C4-2B (cell line): ENCODE measurements around the gene FBXW10B.
"Not testable (repeated sequence)": the region's sequence is repeated elsewhere in the genome, so short reads cannot be mapped to it uniquely, and the experiment has no call there.

ENCODE experiments used
- H3K27ac ChIP-seq: fragments of 450-650 bp; 2 replicates; pipeline ENCODE4 v1.5.1; 2017
- ZFX ChIP-seq: fragments of 450-650 bp; IDR thresholded peaks from 2 replicates; pipeline ENCODE4 v1.6.1; 2017
- TF ChIP-seq, protein P1 (sequence below): fragments of 450-650 bp; conservative IDR thresholded peaks from 2 replicates; pipeline ENCODE4 v1.5.1; 2017; ENCODE audit warnings: mild to moderate bottlenecking

The FBXW10B gene, protein sequence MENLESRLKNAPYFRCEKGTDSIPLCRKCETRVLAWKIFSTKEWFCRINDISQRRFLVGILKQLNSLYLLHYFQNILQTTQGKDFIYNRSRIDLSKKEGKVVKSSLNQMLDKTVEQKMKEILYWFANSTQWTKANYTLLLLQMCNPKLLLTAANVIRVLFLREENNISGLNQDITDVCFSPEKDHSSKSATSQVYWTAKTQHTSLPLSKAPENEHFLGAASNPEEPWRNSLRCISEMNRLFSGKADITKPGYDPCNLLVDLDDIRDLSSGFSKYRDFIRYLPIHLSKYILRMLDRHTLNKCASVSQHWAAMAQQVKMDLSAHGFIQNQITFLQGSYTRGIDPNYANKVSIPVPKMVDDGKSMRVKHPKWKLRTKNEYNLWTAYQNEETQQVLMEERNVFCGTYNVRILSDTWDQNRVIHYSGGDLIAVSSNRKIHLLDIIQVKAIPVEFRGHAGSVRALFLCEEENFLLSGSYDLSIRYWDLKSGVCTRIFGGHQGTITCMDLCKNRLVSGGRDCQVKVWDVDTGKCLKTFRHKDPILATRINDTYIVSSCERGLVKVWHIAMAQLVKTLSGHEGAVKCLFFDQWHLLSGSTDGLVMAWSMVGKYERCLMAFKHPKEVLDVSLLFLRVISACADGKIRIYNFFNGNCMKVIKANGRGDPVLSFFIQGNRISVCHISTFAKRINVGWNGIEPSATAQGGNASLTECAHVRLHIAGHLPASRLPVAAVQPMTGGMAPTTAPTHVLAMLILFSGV

DNA sequence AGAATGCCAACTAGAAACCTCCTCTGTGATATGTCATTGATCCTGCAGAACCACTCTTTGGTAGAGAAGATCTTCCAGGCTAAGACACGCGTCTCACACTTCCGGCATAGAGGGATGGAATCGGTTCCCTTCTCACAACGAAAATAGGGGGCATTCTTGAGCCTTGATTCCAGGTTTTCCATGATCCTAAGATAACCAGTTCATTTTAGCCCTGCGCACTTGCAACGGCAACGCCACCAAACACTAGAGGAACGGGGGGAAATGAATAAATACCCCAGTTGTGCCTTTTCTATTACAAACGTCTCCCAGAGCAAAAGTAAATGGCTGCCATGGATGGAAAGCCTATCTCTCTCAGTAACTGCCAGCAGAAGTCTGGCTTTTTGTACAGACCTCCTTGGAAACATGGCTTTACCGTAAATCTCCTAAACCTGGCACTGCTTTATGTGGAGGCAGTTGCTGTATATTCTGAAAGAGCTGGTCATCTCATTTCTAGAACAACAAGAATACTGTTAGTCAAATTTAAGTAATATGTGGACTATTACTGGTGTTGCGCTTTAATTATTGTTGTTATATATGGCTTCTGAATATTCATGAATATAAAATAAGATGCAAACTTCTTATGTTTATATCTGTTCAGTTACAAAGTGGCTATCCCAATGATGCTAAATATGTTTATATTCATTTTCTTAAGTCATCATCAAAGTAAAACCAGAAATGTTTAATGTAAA, at the start of gene FBXW10B:
Gene FBXW10B, minus strand, starts transcription at position 374 of the 728 bp plus-strand sequence. Its CDS starts 192 bp downstream, at position 182.
- H3K27ac ChIP-seq: not testable (repeated sequence)

DNA sequence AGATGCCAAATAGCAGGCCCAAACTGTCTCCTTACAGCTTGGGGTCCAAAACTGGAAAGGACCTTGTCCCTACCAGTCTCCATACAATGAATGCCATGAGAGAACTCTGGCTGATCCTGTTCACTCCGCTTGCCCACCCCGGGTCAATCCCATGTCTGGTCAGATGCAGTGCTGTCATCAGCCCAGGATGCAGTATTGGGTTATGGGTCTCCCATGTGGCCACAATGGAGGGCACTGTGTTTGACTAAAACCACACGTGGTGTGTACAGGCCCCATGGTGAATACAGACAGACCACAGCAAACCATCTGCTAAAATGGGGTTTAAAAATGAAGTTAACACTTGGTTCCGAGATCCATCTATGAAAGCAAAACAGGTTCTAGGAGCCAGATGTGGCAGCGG, 44.2 kb upstream of the FBXW10B start:
- TF ChIP-seq ZFX: no peak
- H3K27ac ChIP-seq: no peak overlapping the region

GRCh38 chr17:15663176-15663575, 43.7 kb upstream of the FBXW10B start:
- H3K27ac ChIP-seq: no peak overlapping the region
- TF ChIP-seq ZFX: no peak
- TF ChIP-seq, protein P1, sequence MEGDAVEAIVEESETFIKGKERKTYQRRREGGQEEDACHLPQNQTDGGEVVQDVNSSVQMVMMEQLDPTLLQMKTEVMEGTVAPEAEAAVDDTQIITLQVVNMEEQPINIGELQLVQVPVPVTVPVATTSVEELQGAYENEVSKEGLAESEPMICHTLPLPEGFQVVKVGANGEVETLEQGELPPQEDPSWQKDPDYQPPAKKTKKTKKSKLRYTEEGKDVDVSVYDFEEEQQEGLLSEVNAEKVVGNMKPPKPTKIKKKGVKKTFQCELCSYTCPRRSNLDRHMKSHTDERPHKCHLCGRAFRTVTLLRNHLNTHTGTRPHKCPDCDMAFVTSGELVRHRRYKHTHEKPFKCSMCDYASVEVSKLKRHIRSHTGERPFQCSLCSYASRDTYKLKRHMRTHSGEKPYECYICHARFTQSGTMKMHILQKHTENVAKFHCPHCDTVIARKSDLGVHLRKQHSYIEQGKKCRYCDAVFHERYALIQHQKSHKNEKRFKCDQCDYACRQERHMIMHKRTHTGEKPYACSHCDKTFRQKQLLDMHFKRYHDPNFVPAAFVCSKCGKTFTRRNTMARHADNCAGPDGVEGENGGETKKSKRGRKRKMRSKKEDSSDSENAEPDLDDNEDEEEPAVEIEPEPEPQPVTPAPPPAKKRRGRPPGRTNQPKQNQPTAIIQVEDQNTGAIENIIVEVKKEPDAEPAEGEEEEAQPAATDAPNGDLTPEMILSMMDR: no peak

- TF ChIP-seq ZFX: no peak
- TF ChIP-seq, protein P1: no peak
- no peak overlapping the region for H3K27ac ChIP-seq
Measured at GRCh38 chr17:15662681-15663080, 43.2 kb upstream of the FBXW10B start.

DNA sequence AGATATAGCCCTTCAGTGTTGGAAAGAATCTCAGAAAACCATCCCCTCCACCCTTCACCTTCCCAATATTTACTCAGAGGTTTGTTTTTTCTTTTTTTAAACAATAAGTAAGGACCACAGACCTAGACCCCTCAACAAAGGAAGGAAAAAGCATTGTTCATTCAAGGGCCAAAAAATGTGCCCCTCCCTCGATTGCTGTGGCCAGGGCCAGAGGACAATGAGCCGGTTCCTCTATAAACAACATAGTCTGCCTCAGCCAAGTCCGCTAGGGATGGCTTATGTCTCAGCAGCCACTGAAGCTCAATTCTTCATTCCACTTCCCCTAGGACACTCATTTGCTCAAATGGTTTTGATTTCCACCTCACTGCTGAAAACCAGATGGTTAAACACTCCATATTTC, 40.6 kb upstream of the FBXW10B start:
- no peak for TF ChIP-seq ZFX
- TF ChIP-seq, protein P1: no peak
- no peak overlapping the region for H3K27ac ChIP-seq

GRCh38 chr17:15659663-15660062, 40.2 kb upstream of the FBXW10B start:
- no peak overlapping the region for H3K27ac ChIP-seq
- TF ChIP-seq, protein P1: no peak
- no peak for TF ChIP-seq ZFX

- H3K27ac ChIP-seq: no peak overlapping the region
Measured at GRCh38 chr17:15659236-15659635, 39.7 kb upstream of the FBXW10B start.

More at GRCh38 chr17:15659236-15659635, 39.7 kb upstream of the FBXW10B start:
- TF ChIP-seq ZFX: no peak
- TF ChIP-seq, protein P1: no peak
